HCT116 (cell line): ENCODE measurements around the gene ERC2.

Experiments
- CTCF ChIP-seq, 3 experiments: fragments of 200-600 bp in 1 of 3; sonication (generic) in 1 of 3; IDR thresholded peaks in 2 of 3; conservative IDR thresholded peaks in 1 of 3; 2 replicates each; pipeline ENCODE4 v1.5.1; 2012 to 2017; ENCODE audit warnings: low read depth in 2 of 3, low read length in 2 of 3, antibody characterized with exemption in 1 of 3, borderline replicate concordance in 1 of 3, control low read depth in 1 of 3, mild to moderate bottlenecking in 1 of 3, mixed read lengths in 1 of 3, mixed run types in 1 of 3, moderate library complexity in 1 of 3; ENCODE audit not compliant: insufficient read depth in 1 of 3
- EZH2phosphoT487 ChIP-seq: fragments of 200-600 bp; IDR thresholded peaks from 2 replicates; pipeline ENCODE4 v1.6.1; 2018; ENCODE audit warnings: antibody characterized with exemption, borderline replicate concordance

- TF ChIP-seq CTCF (IDR thresholded peaks at IDR 0.05 in 2 of 3, conservative IDR thresholded peaks at IDR 0.05 in 1 of 3; ENCODE audit: borderline replicate concordance in 1 of 3, insufficient read depth in 1 of 3, low read depth in 2 of 3, low read length in 2 of 3) = no peak
- no peak for TF ChIP-seq EZH2phosphoT487
These were observed 570.6 kb downstream of the ERC2 start for GRCh38 chr3:55897573-55898224.
